ENCODE data around the gene TMEM52. TPM values are rescaled to one million over a fixed set of nuclear protein-coding genes. Genes with fewer than 3 reads are reported as not detected.

Gene TMEM52
- polyA plus RNA-seq, 2 of the 4 experiments (the other 2 are of a cell fraction) = 0.36 to 0.41 TPM

DNA sequence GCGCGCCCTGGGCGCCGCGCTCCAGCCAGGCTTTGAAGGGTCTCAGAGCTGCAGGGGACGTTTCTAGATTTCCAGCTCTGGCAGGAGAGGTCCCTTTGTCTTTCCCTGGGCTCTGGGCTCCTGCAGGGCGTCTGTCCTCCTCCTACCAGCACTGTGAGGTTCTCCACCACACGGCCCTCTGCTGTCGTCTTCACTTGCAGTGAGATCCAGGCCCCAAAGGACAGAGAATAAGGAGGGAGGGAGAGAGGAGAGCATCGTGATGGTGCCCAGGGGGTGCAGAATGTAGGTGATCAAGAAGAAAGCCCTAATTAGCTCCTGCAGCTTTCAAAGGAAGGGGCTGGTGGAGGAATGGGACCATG, 24.0 kb downstream of the TMEM52 start:
- Histone ChIP-seq H3K4me1 (peaks cover 29% of the 10 kb centered on the region), H3K9me3 (no peaks in the 10 kb centered on the region), H3K4me2 (peak overlapping the region; percentile 46; the same call in 1 of the 3 replicates), H3K4me3 (no peak overlapping the region), H3K27ac (peak overlapping the region in 1 of 2 experiments; percentile 70; a peak in 4 of 6 replicates)
- no peak for TF ChIP-seq NPAS2 (CRISPR knock-in tag; IDR thresholded peaks at IDR 0.05; ENCODE audit: borderline replicate concordance)
- TF ChIP-seq MAFK (IDR thresholded peaks at IDR 0.05; ENCODE audit: partially characterized antibody) = no peak
- no peak for TF ChIP-seq ZNF302 (CRISPR knock-in tag; IDR thresholded peaks at IDR 0.05)
- no peak for TF ChIP-seq ESRRA (IDR thresholded peaks at IDR 0.05; ENCODE audit: borderline replicate concordance, low read length)
- no peak for TF ChIP-seq HOXA7 (CRISPR knock-in tag; IDR thresholded peaks at IDR 0.05)
- TF ChIP-seq HEYL (CRISPR knock-in tag; IDR thresholded peaks at IDR 0.05) = no peak
- no peak for TF ChIP-seq ZSCAN20 (CRISPR knock-in tag; IDR thresholded peaks at IDR 0.05)
- TF ChIP-seq FOSB (CRISPR knock-in tag; IDR thresholded peaks at IDR 0.05) = no peak
- TF ChIP-seq, protein P1, sequence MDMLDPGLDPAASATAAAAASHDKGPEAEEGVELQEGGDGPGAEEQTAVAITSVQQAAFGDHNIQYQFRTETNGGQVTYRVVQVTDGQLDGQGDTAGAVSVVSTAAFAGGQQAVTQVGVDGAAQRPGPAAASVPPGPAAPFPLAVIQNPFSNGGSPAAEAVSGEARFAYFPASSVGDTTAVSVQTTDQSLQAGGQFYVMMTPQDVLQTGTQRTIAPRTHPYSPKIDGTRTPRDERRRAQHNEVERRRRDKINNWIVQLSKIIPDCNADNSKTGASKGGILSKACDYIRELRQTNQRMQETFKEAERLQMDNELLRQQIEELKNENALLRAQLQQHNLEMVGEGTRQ (IDR thresholded peaks at IDR 0.05) = no peak
- TF ChIP-seq JUNB (IDR thresholded peaks at IDR 0.05) = no peak
- no peak for TF ChIP-seq ZC3H11A (IDR thresholded peaks at IDR 0.05)
- no peak for TF ChIP-seq CBX8 (IDR thresholded peaks at IDR 0.05)
- no peak for TF ChIP-seq FOSL2 (IDR thresholded peaks at IDR 0.05)
- TF ChIP-seq FOSL2 (CRISPR knock-in tag; IDR thresholded peaks at IDR 0.05) = no peak
- TF ChIP-seq E2F6 (IDR thresholded peaks at IDR 0.05; ENCODE audit: borderline replicate concordance, low read depth) = no peak
- 90% methylated on average over 10 of the region's 10 CpGs for WGBS (ENCODE audit: missing lambda C conversion rate)
- no peak for FAIRE-seq
- ATAC-seq = no peak
- ChIA-PET CTCF (interaction anchor here (4.1 kb wide), 1 partner anchor 11 kb away, joined by 32 read pairs; no protein-coding TSS in a partner anchor), POLR2A (no interaction called here)
- DNase-seq (ENCODE audit: low read depth in 1 of 2, low spot score in 1 of 2) = no peak

DNA sequence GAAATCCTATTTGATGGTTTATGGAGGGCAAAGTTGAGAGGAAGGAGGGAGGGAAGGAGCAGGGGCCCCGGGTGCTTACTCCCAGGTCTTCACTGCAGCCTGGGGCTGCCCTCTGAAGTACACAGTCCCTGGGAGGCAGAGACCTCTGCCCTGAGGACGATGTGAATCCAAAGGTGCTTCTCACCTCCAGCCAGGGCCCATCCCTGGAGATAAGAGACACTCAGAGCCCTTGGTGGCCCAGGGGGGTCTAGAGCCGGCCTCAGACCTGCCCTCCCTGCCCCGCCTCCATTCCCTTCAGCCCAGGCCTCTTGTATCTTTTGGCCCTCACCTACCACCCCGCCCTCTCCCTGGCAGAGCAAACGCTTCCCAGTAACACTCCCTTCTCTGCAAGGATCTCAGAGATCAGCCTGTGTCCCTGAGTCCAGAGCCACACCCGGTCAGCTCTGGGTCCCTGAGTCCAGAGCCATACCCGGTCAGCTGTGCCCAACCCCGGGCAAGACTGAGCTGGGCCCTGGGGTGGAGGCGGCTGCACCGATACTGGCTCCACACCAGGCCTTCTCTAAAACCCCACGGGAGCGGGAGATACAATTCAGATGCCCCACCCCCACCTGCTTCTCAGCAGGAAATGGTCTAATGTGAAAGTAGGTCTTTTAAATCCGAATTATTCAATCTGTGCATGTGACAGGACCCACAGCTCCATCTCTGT, 24.6 kb downstream of the TMEM52 start:
- WGBS (ENCODE audit: missing lambda C conversion rate) = 40% methylated on average over 7 of the region's 14 CpGs
- Histone ChIP-seq H3K27ac (peak overlapping the region; percentile 28 to 70; a peak in 4 of 6 replicates), H3K4me2 (peak overlapping the region; percentile 46; the same call in 2 of the 3 replicates), H3K4me3 (no peak overlapping the region), H3K9me3 (no peaks in the 10 kb centered on the region), H3K4me1 (peaks cover 29% of the 10 kb centered on the region)
- DNase-seq (ENCODE audit: low read depth in 1 of 2, low spot score in 1 of 2) = no peak
- ATAC-seq = no peak; a peak in 1 of 6 replicates
- ChIA-PET CTCF (interaction anchor here (4.1 kb wide), 1 partner anchor 12 kb away, joined by 32 read pairs; no protein-coding TSS in a partner anchor), POLR2A (no interaction called here)
- no peak for FAIRE-seq
- TF ChIP-seq FOXS1 (CRISPR knock-in tag; IDR thresholded peaks at IDR 0.05) (no peak), FOSB (CRISPR knock-in tag; IDR thresholded peaks at IDR 0.05) (no peak), CEBPB (IDR thresholded peaks at IDR 0.05) (no peak), KDM1A (IDR thresholded peaks at IDR 0.05; ENCODE audit: low read depth) (no peak), ZSCAN20 (CRISPR knock-in tag; IDR thresholded peaks at IDR 0.05) (no peak), JUN (IDR thresholded peaks at IDR 0.05) (no peak), POLR2AphosphoS2 (conservative IDR thresholded peaks at IDR 0.05; ENCODE audit: low read length) (no peak), BHLHE40 (IDR thresholded peaks at IDR 0.05; ENCODE audit: low read depth, low read length) (no peak), MAFK (IDR thresholded peaks at IDR 0.05; ENCODE audit: partially characterized antibody) (no peak), EP300 (IDR thresholded peaks at IDR 0.05) (no peak), ESRRA (IDR thresholded peaks at IDR 0.05; ENCODE audit: borderline replicate concordance, low read length) (no peak)
- TF ChIP-seq, protein P2, sequence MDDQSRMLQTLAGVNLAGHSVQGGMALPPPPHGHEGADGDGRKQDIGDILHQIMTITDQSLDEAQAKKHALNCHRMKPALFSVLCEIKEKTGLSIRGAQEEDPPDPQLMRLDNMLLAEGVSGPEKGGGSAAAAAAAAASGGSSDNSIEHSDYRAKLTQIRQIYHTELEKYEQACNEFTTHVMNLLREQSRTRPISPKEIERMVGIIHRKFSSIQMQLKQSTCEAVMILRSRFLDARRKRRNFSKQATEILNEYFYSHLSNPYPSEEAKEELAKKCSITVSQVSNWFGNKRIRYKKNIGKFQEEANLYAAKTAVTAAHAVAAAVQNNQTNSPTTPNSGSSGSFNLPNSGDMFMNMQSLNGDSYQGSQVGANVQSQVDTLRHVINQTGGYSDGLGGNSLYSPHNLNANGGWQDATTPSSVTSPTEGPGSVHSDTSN (IDR thresholded peaks at IDR 0.05) = no peak
- TF ChIP-seq, protein P3, sequence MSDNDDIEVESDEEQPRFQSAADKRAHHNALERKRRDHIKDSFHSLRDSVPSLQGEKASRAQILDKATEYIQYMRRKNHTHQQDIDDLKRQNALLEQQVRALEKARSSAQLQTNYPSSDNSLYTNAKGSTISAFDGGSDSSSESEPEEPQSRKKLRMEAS (IDR thresholded peaks at IDR 0.05) = no peak
